Ramos (cell line): Measurements from ENCODE around the gene GLP1R.

Experiments
- in situ Hi-C: fragments of 300-500 bp; cut with MboI; formaldehyde crosslinking; loops from one replicate; pipeline ENCODE4 v1.14.3; 2022; ENCODE audit warnings: low sequenced_read_pairs; ENCODE audit not compliant: unreplicated experiment

The GLP1R gene

DNA sequence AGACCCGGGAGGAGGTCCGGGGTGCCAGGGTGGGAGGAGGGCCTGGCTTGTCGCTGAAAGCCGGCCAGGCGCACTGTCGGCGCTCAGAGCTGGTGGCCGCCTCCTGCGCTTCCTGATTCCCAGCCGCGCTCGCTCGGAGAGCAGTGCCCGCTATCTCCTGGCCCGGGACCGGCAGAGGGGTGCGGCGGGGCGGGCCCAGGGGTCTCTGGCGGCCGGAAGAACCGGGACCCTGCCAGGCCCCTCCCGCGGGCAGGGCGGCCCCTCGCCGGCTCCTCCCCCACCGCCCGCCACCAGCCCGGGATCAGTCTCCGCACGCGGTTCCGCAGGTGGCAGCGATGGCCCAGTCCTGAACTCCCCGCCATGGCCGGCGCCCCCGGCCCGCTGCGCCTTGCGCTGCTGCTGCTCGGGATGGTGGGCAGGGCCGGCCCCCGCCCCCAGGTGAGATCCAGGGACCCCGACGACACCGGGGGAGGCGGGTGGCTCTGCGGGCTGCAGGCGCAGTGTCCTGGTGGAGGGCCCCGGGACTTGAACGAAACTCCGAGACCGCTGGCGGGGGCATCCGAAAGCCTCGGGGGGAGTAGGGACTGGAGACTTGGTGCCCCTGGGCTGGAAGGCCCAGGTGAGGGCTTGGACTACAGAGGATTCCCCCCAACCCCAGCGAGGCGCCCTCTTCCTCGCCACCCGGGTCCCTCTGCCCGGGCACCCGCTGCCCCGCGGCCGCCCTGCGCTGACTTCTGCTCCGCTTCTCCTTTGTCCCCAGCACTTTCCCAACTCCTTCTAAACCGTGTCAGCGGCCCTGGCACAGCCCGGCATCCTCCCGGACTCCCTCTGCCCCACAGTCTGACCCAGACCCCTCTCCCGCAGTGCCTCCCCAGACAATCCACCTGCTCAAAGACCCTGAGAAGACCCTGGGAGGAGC lies at the start of gene GLP1R:
TSS of gene GLP1R (plus strand) at position 301 of the 919 bp plus-strand sequence. CDS start at position 361, 60 bp downstream.
- in situ Hi-C loops = no loop called here

DNA sequence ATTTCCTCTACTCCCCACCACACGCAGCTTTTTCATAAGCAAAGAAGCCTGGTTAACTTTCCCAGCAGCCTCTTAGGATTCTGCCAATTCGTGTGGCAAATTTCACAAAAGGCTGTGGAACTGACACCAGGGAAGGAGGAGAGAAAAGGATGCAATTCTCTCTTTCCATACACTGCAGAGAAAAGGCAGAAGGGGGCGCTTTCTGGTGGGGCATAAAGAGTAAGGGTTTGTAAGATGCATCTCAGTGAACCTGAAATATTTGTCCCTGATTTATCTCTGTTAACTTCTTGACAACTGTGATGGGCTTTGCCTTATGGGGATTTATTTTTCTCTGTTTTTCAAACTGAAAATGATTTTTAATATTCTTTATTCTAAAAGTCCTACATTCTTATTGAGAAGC lies 45.5 kb upstream of the GLP1R start:
- in situ Hi-C loops = no loop called here

DNA sequence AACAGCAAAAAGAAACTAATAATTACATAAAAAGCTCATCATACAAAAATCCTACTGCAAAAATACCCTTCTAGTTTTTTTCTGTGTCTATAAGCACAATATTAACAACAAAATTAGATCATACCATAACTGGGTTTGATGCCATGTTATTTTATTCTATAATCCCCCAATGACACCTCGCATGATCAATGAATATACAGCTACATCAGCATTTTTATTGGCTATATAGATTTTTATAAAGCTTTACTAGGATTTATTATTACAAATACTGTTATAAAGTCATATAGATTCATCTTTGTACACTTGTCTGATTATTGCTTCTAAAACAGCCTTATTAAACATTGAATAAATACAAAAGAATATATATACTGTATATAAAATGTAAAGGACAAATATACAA lies 45.1 kb upstream of the GLP1R start:
- in situ Hi-C loops = no loop called here

DNA sequence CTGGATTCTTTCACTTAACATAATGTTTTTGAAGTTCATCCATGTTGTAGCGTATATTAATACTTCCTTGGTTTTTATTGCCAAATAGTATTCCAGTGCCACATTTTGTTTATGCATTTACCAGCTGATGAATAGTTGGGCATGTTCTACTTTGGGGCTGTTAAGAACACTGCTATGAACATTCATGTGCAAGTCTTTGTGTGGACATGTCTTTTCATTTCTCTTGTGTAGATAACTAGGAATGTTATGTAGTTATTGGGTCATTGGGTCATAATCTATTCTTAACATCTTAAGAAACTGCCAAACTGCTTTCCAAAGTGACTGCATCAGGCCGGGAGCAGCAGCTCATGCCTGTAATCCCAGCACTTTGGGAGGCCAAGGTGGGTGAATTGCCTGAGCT lies 43.8 kb upstream of the GLP1R start:
- in situ Hi-C loops = no loop called here

DNA sequence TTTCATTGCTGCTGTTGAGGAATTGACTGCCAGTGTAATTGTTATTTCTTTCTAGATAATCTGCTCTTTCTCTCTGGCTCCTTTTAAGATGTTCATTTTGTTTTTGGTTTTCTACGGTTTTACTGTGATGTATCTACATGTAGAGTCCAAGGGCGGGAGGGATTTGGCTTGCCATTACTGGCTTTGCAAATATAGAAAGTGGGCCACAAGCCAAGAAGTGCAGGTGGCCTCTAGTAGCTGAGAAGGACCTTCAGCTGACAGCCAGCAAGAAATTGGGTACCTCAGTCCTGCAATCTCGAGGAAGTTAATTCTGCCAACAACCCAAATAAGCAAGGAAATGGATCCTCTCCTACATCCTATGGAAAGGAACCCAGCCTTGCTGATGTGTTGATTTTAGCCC lies 42.8 kb upstream of the GLP1R start:
- in situ Hi-C loops = no loop called here

DNA sequence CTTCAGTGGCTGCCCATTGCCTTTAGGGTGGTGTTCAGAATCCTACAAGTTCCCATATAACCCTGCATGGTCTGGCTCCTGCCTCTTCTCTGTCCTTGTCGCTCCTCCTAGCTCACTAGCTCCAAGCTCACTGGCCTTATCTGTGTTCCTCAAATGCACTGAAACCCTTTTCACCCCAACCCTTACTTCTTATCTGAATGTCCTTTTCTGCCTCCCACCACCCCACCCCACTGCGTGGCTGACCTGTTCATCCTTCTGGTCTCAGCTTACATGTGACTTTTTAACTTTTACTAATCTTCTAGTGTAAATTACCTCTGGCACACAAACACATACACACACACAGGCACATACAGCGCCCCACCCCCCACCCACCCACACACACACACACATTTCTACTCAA lies 41.0 kb upstream of the GLP1R start:
- in situ Hi-C loops = no loop called here

DNA sequence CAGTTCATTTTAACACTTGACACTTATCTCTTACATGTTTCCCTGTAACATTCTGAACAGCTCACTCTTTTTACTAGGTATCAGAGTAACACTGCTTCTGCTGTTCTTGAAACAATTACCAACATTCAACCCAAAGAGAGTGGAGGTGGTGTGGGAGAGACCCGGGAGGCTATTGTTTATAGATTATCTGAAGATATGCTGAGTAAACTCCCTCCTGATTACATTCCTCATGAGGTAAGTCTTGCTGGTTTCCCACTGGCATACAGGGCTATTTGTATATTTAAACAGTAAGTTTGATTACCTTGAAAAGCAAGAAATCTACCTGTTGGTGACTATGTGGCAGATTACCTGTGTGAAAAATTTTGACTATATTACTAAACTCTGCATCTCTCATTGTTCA lies 39.8 kb upstream of the GLP1R start:
- in situ Hi-C loops = no loop called here

DNA sequence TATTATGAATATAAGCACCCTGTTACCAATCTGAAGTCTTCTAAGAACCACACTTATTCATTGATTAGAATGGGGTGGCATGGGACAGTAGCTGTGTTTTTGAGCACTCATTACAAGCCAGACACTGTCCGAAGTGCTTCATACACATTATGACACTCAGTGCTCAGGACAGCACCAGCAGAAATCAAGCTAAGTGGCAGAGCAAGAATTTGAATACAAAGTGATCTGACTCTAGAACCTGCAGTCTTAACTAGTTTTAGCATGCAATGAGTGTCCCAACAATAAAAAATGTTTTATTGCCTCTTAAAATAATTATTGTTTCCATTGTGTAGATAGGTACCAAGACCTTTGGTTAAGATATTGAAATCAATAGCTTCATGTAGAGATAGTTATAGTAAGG lies 39.1 kb upstream of the GLP1R start:
- in situ Hi-C loops = no loop called here

DNA sequence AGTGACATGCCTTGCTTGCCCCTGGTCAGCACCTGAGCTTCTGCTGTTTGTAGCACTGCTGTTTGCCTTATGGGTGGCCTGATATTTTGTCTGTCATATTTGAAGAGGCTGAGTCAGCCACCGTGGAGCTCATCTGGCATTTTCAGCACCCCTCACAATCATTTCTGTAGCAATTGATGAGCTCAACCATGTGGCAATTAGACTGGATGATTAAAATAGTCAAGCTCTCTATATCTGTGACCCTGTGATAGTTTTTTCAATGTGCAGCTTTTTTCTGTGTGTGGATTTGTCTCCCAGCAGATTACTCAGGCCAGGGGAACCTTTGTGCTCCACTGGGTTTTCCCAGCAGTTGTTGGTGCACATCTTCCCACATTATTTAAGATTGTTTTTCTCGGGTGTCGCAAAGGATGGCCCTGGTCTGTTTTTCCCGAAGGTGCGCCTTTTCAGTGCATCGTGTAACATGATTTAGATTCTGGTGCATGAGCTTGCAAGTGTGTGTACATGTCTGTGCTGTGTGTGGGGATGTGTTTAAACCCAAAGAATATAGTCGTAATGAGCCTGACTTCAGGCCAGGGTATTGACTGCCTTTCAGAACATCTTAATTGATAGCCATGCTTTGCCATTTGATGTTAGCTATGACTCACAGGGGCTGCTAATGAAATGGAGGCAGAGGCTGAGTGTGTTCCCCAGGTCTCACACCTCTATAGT lies 31.6 kb upstream of the GLP1R start:
- in situ Hi-C loops = no loop called here

DNA sequence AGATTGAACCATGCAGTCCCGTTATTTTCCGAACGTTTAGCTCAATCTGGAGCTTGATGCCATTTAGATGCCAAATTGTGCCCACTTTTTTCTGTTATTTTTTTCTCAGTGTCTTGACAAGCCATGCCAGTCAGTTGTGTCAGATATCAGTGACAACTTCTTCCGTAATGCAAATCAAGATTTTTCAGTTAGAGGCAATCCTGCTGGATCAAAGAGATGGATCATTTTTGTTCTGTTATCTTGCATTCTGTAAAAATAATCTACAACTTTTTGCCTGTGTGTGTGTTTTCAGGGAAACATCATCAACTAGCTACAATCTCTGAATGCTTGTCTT lies 31.1 kb upstream of the GLP1R start:
- in situ Hi-C loops = no loop called here

DNA sequence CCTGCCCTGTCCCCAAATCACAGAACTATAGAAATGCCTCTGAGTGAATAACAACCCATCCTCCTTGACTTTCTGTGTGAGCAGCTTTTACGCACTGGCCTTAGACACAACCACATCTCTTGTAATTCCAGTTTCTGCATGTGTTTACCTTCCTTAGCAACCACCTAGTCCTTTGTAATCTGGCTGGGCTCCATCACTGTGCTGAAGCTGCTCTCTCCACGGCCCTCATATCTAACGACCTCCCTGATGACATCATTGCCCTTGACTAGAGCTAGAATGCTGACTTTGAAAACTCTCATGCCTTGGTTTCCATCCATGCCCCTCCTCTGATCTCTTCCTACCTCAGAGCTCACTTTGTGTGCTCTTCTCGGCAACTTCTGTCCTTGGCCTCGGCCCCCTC lies 30.5 kb upstream of the GLP1R start:
- in situ Hi-C loops = no loop called here

DNA sequence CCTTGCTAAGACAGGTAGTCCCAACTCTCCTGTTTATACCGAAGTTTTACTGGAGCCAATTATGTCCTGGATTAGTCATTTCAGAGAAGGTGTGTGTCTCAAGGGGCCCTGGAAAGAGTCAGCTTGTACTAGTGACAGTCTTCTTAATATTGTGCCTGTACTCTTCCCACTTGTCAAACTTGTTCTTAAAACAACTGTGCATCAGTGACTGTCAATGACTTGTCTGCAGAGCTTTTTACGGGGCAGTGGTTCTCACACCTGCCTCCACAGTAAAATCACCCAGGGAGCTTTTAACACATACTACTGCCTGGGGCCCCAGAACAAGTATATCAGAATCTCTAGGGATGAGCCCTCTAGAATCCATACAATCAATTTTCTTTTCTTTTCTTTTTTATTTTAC lies 28.4 kb upstream of the GLP1R start:
- in situ Hi-C loops = no loop called here

DNA sequence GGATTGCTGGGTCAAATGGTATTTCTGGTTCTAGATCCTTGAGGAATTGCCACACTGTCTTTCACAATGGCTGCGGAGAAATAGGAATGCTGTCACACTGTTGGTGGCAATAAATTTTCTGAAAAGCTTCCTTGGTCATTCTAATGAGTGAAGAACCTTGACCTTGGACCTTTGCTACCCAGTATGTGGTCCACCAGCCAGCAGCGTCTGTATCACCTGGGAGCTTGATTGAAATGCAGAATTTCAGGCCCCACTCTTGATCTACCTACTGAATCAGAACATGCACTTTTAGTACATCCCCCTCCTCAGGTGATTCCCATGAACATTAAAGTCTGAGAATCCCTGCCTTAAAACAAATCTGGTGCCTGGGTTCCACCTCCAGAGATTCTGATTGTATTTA lies 27.5 kb upstream of the GLP1R start:
- in situ Hi-C loops = no loop called here

DNA sequence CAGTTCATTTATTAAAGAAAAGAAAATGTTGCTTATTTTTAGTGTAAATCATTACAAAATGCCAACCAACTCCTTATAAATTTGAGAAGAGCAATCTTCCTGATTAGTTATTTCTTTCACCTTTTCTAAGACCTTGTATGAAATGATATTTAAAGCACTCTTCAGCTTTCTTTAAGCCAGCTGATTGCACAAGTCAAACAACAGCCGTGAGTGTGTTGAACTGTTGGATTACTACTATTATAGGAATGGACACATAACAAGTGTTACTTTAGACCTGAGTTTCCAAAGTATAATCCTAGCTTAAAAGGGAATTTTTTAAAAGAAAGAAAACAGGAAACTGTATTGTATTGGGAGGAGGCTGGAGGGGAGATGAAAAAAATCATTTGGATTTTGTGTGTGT lies 26.8 kb upstream of the GLP1R start:
- in situ Hi-C loops = no loop called here

DNA sequence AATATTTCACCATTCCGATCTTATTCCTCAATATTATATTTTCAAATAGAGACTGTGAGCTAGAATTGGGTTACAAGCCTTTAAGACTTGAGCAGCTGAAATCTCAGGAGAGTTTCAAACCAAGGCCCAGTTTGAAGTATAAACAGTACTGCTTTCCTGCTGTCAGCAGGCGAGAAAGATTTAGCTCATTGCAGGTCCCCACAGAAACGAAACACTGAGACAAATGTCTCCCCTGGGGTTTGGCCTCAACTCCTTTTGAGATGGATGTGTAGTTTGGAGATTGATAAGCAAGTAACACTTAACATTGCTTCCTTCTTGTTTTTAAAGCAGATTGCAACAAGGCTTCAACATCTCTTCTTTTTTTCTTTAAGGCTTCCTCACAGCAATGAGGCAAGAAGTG lies 22.4 kb upstream of the GLP1R start:
- in situ Hi-C loops = no loop called here

DNA sequence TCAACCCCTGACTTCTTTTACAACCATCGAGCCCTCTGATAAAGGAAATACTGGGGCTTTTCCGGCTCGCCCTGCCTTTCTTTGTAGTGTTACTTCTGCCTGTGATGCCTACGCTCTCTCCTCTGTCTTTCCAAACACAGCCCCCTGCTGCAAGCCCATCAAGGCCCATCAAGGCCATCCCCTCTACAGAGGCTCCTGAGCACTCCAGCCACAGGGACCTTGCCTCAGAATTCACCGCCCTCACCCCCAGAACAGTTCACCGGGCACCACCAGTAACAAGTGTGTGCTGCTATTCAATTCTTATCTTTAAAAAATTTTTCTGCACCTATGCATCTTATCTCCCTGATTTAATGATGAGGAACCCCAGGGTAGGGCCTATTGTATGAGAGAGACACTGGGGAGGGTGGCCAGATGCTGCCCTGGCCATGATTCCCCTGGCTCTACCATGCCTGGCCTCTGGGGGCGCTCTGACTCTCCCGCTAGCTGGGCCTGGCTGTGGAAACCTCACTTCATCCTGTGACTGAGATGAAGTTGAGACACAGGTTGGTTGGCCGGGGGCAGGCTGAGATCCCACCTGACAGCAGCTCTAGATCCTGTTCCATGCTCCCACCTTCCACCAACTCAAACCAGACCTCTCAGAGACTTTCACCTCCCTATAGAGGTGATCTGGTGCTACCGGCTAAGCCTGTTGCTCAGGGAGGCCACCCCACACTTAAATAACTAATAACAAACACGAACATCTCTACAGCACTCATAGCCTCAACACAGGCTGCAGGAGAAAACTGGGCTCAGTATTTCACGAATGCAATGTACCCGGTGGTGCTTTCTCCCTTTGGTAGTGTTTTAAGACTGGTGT lies 19.2 kb upstream of the GLP1R start:
- in situ Hi-C loops = no loop called here

DNA sequence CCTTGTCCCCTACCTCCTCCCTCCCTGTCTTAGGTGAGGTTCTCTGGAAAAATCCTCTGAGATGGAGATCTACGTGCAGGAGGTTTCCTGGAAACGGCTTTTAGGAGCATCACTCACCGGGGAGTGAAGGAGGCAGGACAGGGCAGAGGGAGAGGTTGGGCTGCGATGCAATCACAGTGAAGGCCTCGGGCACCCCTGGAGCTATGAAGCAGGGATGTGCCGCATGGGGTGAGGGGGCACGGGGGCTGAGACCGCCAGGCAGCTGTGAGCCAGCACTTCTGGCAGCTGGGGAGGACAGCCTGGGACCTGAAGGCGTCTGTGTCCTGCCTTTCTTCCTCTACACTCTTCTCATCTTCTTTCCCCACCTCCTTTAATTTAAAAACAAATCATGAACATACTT lies 12.9 kb upstream of the GLP1R start:
- in situ Hi-C loops = no loop called here

DNA sequence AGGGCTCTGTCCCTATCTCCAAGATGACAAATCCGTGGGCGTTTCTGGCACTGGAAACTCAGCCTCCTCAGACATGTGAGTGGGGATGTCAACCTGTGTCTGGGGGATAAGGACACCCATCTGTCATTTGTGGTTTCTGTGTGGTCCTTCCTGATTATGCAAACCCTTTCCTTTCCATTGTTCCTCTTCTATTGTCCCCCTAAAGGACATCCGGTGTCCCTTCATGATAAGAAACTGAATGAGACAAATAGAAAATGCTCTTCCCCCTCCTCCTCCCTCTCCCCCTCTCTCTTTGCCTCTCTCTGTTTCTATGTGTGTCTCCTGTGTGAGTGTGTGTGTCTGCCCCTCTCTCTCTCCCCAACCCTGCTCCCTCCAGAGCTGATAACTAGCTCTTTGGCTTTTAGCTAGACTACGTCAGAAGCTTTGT lies 11.5 kb upstream of the GLP1R start:
- in situ Hi-C loops = no loop called here

DNA sequence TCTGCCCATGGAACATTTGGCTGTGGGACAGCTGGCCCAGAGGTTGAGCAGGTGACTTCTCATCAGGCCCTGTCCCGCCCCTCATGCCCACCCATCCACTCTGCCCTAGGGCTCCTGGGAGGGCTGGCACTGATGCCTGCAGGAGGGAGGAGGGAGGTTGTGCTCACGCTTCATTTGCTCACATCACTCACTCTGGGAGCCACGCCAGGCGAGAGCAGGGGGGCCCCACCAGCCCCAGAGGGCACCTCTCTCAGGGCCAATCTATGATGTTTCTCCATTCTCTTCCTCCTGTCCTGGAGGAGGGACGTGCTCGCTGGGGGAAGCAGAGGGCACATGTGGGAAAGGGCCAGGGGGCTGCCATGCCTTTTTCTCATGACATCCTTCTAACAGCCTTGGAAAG lies 10.9 kb upstream of the GLP1R start:
- in situ Hi-C loops = no loop called here

DNA sequence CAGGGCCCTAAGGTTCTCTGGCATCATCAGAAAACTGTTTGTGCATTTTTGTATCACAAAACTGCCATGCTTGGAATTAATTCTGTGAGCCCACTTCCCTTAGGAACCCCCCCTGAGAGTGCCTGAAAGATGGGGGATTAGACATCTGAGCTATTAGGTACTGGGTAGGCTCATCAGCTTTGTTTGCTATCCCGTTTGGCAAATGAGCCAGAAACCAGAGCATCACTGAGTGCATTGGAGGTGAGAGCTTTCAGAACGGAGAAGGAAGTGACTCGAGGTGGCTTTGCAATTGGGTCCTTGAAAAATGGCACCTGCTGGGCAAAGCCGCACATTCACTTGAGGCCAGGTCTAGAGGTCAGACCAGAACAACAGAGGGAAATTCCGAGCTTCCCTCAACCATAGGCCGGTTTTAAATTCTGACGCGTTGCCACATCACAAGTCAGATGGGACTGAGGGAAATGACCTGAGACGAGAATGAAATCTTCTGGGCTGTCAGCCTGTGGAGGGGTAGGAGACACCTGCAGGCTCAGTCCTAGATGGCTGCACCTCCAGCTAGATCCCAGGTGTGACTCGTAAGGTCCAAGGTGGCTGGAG lies 8.4 kb upstream of the GLP1R start:
- in situ Hi-C loops = no loop called here

DNA sequence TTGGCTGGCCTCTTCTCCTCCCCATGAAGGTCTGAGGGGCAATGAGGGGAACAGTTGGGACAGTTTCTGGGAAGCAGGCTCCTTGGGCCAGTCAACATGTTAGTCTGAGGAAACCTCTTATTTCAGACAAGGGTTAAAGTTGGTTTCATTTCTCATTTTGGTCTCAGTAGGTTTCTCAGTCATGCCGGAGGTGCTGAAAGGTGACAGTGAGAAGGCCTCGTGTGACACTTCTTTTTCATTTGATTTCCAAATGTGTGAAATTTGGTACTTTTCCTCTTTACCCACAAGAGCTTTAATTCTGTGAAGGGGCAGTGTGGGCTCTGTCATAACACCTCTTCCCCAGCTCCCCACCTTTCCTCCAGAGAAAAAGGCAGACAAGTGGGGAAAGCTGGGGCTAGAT lies 7.5 kb upstream of the GLP1R start:
- in situ Hi-C loops = no loop called here
